HUES48 (cell line): ENCODE data around the gene UGT1A10.

Experiments used
- H3K27ac ChIP-seq: one replicate; pipeline ENCODE4 v1.7.0; 2013; ENCODE audit warnings: low read depth, low read length, inconsistent platforms
- H3K27me3 ChIP-seq: 2 replicates; pipeline ENCODE4 v1.6.1; 2013; ENCODE audit warnings: mild to moderate bottlenecking, low read length; ENCODE audit not compliant: control insufficient read depth, insufficient read depth
- H3K36me3 ChIP-seq: 2 replicates; pipeline ENCODE4 v1.6.1; 2013; ENCODE audit warnings: low read length; ENCODE audit not compliant: control insufficient read depth, insufficient read depth
- H3K4me1 ChIP-seq: 2 replicates; pipeline ENCODE4 v1.6.1; 2013; ENCODE audit warnings: mild to moderate bottlenecking, low read length; ENCODE audit not compliant: control insufficient read depth, insufficient read depth
- H3K4me3 ChIP-seq: 2 replicates; pipeline ENCODE4 v1.5.1; 2013; ENCODE audit warnings: mild to moderate bottlenecking, low read depth, low read length
- H3K9ac ChIP-seq: 2 replicates; pipeline ENCODE4 v1.6.1; 2013; ENCODE audit warnings: mild to moderate bottlenecking, low read depth, low read length, moderate library complexity
- H3K9me3 ChIP-seq: 2 replicates; pipeline ENCODE4 v1.6.1; 2013; ENCODE audit warnings: low read length; ENCODE audit not compliant: control insufficient read depth, insufficient read depth

UGT1A10 gene

DNA sequence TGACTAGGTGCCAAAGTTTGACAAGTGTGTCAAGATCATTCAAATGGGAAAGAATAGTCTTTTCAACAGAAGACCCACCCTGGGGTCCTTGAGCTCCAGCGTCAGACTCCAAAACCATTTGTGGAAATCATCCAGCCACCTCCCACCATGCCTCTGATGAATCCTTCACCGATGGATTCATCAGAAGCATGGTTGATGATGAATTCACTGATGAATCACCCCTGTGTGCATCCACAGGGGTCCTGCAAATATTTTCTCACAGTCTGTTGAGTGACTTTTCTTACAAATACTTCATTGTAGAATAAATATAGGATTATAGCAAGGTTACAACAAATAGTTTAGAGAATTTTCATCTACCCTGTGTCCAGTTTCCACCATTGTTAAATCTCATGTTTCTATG, 39.8 kb downstream of the UGT1A10 start:
- no peak overlapping the region for H3K27ac ChIP-seq
- no peaks in the 10 kb centered on the region for H3K4me1 ChIP-seq
- H3K27me3 ChIP-seq: no peaks in the 10 kb centered on the region
- H3K9me3 ChIP-seq: no peaks in the 10 kb centered on the region
- no peaks in the 10 kb centered on the region for H3K36me3 ChIP-seq
- no peak overlapping the region for H3K4me3 ChIP-seq
- no peak overlapping the region for H3K9ac ChIP-seq

DNA sequence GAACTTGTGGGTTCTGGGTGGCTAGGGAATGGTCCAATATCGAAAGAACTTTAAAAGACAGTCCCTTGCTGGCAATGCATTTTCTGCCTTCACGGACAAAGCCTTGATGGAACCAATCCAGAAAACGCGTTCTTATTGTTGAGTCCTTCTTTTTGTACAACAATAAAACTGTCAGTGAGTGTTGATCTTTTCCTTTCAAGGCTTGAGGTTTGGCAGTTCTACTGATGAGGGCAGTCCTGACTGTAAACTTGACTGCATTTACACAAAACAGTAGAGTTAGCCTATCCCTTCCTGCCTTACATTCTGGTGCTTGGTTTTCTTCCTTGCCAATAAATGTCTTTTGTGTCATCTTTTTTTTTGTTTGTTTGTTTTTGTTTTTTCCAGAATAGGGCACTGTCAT, 42.9 kb downstream of the UGT1A10 start:
- Histone ChIP-seq H3K4me1 (no peaks in the 10 kb centered on the region), H3K27me3 (no peaks in the 10 kb centered on the region), H3K27ac (no peak overlapping the region), H3K36me3 (no peaks in the 10 kb centered on the region), H3K9ac (no peak overlapping the region), H3K9me3 (no peaks in the 10 kb centered on the region), H3K4me3 (no peak overlapping the region)

DNA sequence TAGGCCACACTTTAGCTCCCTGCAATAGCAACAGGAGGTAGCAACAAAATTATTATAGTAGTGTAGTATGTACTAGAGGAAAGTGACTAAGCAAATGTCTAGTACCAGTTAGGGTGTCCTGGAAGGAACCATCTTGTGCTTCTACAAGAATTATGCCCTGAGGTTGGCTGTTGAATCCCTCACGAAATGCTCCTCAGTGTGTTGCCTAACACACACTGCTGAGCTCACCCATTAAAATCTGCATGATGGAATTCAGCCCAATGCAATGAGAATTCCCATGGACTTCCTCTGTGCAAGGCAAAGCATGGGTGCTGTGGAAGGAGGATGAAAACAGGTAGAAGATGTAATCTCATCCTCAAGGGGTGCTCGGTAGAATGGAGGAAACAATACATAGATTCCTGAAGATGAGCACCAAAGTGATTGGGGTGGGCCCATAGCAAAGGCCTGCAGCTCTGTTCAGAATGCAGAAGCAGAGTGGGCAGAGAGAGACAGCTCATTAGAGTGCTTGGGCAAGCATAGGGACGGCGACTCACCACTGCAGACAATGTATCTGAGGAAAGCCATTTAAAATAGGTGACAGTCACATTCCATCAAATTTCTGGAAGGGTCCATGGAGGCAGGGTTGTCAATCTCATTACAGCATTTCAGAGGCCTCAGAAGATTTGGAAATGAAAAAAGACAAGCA, 44.3 kb downstream of the UGT1A10 start:
- Histone ChIP-seq H3K9ac (no peak overlapping the region), H3K27me3 (no peaks in the 10 kb centered on the region), H3K27ac (no peak overlapping the region), H3K4me3 (no peak overlapping the region), H3K4me1 (no peaks in the 10 kb centered on the region), H3K9me3 (no peaks in the 10 kb centered on the region), H3K36me3 (no peaks in the 10 kb centered on the region)

DNA sequence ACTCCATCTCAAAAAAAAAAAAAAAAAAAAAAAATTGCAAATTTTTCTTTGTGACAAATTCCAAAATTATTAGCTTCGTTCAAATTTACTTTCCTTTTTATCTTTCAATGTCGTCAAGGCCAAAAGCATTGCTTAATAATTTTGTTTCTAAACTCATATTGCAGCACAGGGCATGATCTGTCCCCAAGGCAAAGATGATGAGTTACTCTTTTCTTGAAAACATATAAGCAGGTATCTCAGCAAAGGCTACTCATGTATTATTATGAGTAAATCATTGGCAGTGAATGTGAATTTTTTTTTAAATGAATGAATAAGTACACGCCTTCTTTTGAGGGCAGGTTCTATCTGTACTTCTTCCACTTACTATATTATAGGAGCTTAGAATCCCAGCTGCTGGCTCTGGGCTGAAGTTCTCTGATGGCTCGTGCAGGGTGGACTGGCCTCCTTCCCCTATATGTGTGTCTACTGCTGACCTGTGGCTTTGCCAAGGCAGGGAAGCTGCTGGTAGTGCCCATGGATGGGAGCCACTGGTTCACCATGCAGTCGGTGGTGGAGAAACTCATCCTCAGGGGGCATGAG, 45.4 kb downstream of the UGT1A10 start, which contains the start of gene UGT1A7:
Gene UGT1A7 (plus strand): TSS at position 381 of the 579 bp plus-strand sequence. CDS start 37 bp downstream, at position 418.
- Histone ChIP-seq H3K36me3 (no peaks in the 10 kb centered on the region), H3K9me3 (no peaks in the 10 kb centered on the region), H3K4me1 (no peaks in the 10 kb centered on the region), H3K27me3 (no peaks in the 10 kb centered on the region), H3K9ac (no peak within 1 kb of the TSS), H3K27ac (no peak within 1 kb of the TSS), H3K4me3 (no peak within 1 kb of the TSS)

DNA sequence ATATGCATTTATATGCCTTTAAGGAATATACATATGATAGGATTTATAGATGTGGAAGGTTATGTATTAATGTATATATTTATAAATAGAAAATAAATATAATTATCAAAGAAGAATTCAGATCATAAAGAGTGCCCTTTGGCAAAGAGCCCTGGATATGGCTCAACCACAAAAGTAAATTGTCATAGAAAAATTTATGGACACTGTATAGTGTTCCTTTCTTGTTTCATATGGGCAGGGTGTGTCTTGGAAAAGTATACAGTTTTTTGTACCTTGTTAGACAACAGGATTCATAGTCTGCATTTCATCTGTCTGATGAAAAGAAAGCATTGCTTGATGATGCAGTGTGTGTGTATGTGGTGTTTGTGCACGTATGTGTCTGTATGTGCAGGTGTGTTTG, 48.4 kb downstream of the UGT1A10 start:
- H3K4me3 ChIP-seq: no peak overlapping the region
- H3K9ac ChIP-seq: no peak overlapping the region
- no peaks in the 10 kb centered on the region for H3K9me3 ChIP-seq
- no peak overlapping the region for H3K27ac ChIP-seq
- H3K27me3 ChIP-seq: no peaks in the 10 kb centered on the region
- 0 out of 2 replicates have a peak, but pooled peaks cover 3% of the 10 kb centered on the region for H3K4me1 ChIP-seq
- no peaks in the 10 kb centered on the region for H3K36me3 ChIP-seq

DNA sequence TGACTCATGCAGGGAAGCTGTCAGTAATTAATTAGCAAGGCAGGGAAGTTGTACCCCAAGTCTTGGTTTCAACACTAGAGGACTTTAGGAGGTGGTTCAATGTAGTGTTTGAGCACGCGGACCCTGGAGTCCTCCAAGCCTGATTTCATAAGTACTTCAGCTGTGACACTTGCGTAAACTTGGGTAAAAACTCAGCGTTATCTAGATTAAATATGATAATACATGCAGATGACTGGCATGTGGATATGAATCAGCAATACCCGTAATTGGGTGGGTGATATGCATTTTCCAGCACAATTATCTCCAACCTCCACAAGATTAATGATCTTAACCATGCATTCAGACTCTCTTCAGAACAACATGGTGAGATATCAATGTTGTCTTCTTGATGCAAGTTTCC, 50.7 kb downstream of the UGT1A10 start:
- H3K27me3 ChIP-seq: no peaks in the 10 kb centered on the region
- no peaks in the 10 kb centered on the region for H3K36me3 ChIP-seq
- no peaks in the 10 kb centered on the region for H3K9me3 ChIP-seq
- no peak overlapping the region for H3K4me3 ChIP-seq
- H3K9ac ChIP-seq: no peak overlapping the region
- H3K4me1 ChIP-seq: peaks cover 3% of the 10 kb centered on the region; the same call in 1 of the 2 replicates
- H3K27ac ChIP-seq: no peak overlapping the region

DNA sequence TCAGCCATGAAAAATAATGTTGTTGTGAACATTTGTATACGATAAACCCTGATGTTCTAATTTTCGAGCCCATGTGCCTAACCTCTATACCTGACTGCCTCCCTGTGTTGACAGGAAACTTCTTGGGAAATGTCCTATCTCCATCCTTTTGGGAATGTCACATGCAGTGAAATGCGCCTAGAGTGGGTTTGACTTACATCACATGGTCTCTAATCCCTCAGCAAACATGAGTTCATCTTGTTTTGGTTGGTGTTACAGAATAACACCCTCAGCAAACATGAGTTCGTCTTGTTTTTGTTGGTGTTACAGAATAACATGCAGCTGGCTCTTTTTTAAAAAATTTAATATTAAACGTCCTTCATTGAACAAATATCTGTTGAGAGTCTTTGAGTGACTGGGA, 52.1 kb downstream of the UGT1A10 start:
- Histone ChIP-seq H3K4me3 (no peak overlapping the region), H3K27ac (no peak overlapping the region), H3K9me3 (no peaks in the 10 kb centered on the region), H3K4me1 (peaks cover 3% of the 10 kb centered on the region; the same call in 1 of the 2 replicates), H3K9ac (no peak overlapping the region), H3K36me3 (no peaks in the 10 kb centered on the region), H3K27me3 (no peaks in the 10 kb centered on the region)

DNA sequence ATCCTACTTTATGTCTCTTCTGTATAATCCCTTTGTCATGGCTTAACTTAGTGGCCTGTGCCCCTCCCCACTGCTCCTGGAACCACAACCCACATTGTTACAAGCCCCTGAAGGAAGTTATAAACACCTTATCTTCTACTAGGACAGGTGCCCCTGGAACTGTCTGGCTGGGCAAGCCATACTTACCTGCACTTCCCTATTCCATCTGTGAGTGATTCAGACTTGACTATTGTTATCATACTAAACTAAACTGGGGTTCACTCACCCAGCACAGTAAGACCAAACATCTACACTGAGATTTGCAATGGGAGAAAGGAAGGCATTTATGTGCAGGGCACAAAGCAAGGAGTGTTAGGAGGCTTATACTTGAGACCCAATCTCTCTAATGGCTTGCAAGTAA, 52.8 kb downstream of the UGT1A10 start:
- H3K4me3 ChIP-seq: no peak overlapping the region
- H3K27ac ChIP-seq: no peak overlapping the region

DNA sequence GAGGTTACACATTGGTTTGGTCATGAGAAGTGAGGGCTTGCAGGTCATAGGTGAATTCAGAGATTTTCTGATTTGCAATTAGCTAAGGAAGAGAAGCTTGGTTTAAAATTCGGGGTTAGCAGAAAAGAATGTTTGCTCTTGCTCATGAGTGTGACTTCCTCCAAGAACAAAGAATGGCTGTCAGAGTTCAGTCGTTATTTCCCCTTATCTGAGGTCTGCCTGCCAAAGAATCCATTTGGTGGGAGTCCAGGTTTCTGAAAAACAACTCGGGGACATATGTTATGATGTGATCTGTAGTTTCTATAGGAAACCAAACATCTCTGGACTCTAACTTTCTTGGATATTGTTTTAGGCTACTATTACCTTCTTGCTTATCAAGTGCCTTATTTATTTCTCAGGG, 53.3 kb downstream of the UGT1A10 start:
- Histone ChIP-seq H3K4me1 (peaks cover 3% of the 10 kb centered on the region; the same call in 1 of the 2 replicates), H3K36me3 (no peaks in the 10 kb centered on the region), H3K27me3 (no peaks in the 10 kb centered on the region), H3K27ac (no peak overlapping the region), H3K9ac (no peak overlapping the region), H3K4me3 (no peak overlapping the region), H3K9me3 (no peaks in the 10 kb centered on the region)

More for the DNA sequence above, 52.8 kb downstream of the UGT1A10 start:
- Histone ChIP-seq H3K27me3 (no peaks in the 10 kb centered on the region), H3K36me3 (no peaks in the 10 kb centered on the region), H3K9ac (no peak overlapping the region), H3K4me1 (peaks cover 3% of the 10 kb centered on the region; the same call in 1 of the 2 replicates), H3K9me3 (no peaks in the 10 kb centered on the region)

DNA sequence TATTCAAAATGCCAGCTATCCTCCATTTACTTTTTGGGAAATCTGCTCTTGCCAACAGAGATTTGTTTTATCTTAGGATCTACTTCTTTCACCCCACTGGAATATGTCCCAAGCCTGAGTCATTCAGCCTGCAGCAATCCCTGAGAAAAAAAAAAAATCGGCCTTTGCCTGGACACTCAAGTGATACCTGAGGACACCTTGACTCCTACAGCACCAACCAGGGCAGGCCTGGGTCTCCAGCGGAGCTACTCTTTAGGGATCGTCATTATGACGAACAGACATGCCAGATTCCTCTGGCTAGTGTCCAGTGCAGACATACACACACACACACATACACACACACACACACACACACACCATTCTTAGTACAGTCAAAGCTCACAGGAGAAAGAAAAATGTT, 54.2 kb downstream of the UGT1A10 start:
- Histone ChIP-seq H3K36me3 (no peaks in the 10 kb centered on the region), H3K4me3 (no peak overlapping the region), H3K27ac (no peak overlapping the region), H3K4me1 (peaks cover 3% of the 10 kb centered on the region; the same call in 1 of the 2 replicates), H3K9ac (no peak overlapping the region), H3K9me3 (no peaks in the 10 kb centered on the region), H3K27me3 (no peaks in the 10 kb centered on the region)
